Activated effector memory CD4-positive, alpha-beta T cell treated with anti-CD3 and anti-CD28 coated beads, Interleukin-2, amount 50 U/mL, for 16 hours (primary cell): ENCODE results near the gene MGME1.
"Not testable (repeated sequence)": the region's sequence is repeated elsewhere in the genome, so short reads cannot be mapped to it uniquely, and the experiment has no call there.

Experiments
- DNase-seq: peaks from one replicate; pipeline ENCODE4 v3.0.0-alpha.2; 2020

MGME1 gene

GRCh38 chr20:17941087-17941825, 27.6 kb upstream of the MGME1 start:
- no peak for DNase-seq

GRCh38 chr20:17941826-17942196, 27.0 kb upstream of the MGME1 start:
- DNase-seq: no peak

GRCh38 chr20:17943343-17943742, 25.5 kb upstream of the MGME1 start:
- no peak for DNase-seq

- no peak for DNase-seq
Measured at GRCh38 chr20:17944854-17945474, 23.9 kb upstream of the MGME1 start.

- no peak for DNase-seq
Measured at GRCh38 chr20:17946040-17946439, 22.8 kb upstream of the MGME1 start.

GRCh38 chr20:17946572-17947473, 22.0 kb upstream of the MGME1 start:
- no peak for DNase-seq

GRCh38 chr20:17947474-17947815, 21.4 kb upstream of the MGME1 start:
- no peak for DNase-seq

GRCh38 chr20:17948442-17948841, 20.4 kb upstream of the MGME1 start:
- DNase-seq: no peak

- no peak for DNase-seq
Measured at GRCh38 chr20:17949899-17950298, 18.9 kb upstream of the MGME1 start.

- no peak for DNase-seq
Measured at GRCh38 chr20:17950670-17951069, 18.1 kb upstream of the MGME1 start.

GRCh38 chr20:17951323-17951722, 17.5 kb upstream of the MGME1 start:
- DNase-seq: no peak

GRCh38 chr20:17952692-17953684, 15.8 kb upstream of the MGME1 start:
- DNase-seq: no peak

- DNase-seq: no peak
Measured at GRCh38 chr20:17953935-17954334, 14.9 kb upstream of the MGME1 start.

GRCh38 chr20:17955302-17955701, 13.5 kb upstream of the MGME1 start:
- no peak for DNase-seq

- no peak for DNase-seq
Measured at GRCh38 chr20:17956099-17956685, 12.6 kb upstream of the MGME1 start.

- DNase-seq: no peak
Measured at GRCh38 chr20:17957505-17958363, 11.1 kb upstream of the MGME1 start.

GRCh38 chr20:17958373-17959256, 10.2 kb upstream of the MGME1 start:
- DNase-seq: no peak

GRCh38 chr20:17959257-17959627, 9.6 kb upstream of the MGME1 start:
- DNase-seq: no peak

- not testable (repeated sequence) for DNase-seq
Measured at GRCh38 chr20:17960400-17960885, 8.4 kb upstream of the MGME1 start.
